GM18519 (cell line): ENCODE measurements around the gene AGAP1.
"Not testable (repeated sequence)": the region's sequence is repeated elsewhere in the genome, so short reads cannot be mapped to it uniquely, and the experiment has no call there.

Experiments used
- ATAC-seq: cut with Tn5 transposase; IDR thresholded peaks from one replicate; pipeline ENCODE4 v1.9.1; 2021; ENCODE audit warnings: mild to moderate bottlenecking, moderate library complexity; ENCODE audit not compliant: unreplicated experiment, low FRiP score

The AGAP1 gene

GRCh38 chr2:235945608-235946140, 451.8 kb downstream of the AGAP1 start:
- ATAC-seq, result no peak

GRCh38 chr2:235946590-235946989, 452.7 kb downstream of the AGAP1 start:
- ATAC-seq, result no peak

- not testable (repeated sequence) for ATAC-seq
Measured at GRCh38 chr2:235947055-235947454, 453.2 kb downstream of the AGAP1 start.

- ATAC-seq, result no peak
Measured at GRCh38 chr2:235949567-235950472, 456.0 kb downstream of the AGAP1 start.

DNA sequence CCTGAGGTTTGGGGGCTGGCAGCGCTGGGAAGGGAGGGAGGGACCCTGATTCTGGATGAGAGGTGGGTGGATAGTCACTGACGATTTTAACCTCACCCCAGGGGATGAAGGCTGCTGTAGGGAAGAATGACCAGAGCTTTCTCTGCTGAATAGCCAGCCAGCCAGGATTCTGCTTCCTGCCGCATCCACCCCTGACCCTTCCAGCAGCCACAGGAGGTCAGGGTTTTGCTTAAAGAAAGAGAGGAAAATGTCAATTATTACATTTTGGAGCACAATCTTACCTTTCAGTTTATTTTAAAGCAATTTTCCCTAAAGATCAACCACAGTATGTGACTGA, 456.6 kb downstream of the AGAP1 start:
- no peak for ATAC-seq

GRCh38 chr2:235951493-235951892, 457.6 kb downstream of the AGAP1 start:
- ATAC-seq, result no peak

GRCh38 chr2:235951982-235952381, 458.1 kb downstream of the AGAP1 start:
- ATAC-seq, result no peak

DNA sequence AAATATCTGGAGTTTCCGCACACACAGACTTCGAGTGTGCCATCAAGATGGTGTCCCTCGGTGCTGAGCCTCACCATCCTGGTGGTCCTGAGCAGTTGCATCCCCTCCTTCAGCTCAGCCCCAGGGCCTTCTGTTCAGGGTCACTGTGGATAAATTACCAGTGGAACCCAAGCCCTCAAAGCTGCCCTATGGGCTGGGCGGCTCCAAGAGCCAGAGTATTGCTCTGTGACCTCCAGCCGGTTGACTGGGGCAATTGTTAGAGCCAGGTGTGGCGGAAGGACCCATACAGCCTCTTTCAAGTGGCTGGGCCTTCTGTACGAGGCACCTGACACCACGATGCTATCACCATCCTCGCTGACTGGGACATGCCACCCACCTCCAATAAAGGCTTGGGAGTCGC, 458.9 kb downstream of the AGAP1 start:
- ATAC-seq, result no peak

- no peak for ATAC-seq
Measured at GRCh38 chr2:235954281-235954680, 460.4 kb downstream of the AGAP1 start.

- no peak for ATAC-seq
Measured at GRCh38 chr2:235954888-235955480, 461.1 kb downstream of the AGAP1 start.

GRCh38 chr2:235955664-235956063, 461.8 kb downstream of the AGAP1 start:
- ATAC-seq, result no peak

DNA sequence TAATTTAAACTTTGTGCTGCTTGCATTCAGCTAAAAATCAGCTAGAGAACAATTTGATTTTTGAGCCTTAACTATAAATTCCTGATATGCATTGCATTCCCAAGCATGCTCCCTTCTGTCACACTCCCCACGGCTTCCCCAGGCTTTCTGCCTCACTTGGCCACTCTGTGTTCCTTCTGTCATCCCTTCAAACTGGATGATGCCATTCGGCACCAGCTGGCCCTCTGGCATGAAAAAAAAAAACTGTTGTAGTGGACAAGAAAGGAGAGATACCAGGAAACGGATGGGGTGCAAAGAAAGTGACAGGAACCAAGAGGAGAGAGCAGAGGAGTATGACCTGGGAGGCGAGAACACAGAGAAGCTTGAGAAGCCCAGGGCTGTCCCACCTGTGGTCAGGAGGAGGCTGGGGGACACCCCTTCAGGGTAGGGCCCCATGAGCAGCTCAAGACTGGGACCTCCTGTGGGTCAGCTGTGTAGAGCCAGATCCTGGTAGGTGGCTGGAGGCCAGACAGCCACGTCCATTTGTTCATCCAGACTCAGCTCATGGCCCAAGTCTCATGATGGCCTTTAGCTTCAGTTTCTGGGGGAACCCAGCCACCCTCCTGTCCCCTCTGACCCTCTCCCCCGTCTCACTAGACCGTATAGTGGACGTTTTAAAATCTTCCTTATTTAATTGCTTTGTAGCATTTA, 462.6 kb downstream of the AGAP1 start:
- no peak for ATAC-seq

GRCh38 chr2:235957251-235957650, 463.4 kb downstream of the AGAP1 start:
- no peak for ATAC-seq

DNA sequence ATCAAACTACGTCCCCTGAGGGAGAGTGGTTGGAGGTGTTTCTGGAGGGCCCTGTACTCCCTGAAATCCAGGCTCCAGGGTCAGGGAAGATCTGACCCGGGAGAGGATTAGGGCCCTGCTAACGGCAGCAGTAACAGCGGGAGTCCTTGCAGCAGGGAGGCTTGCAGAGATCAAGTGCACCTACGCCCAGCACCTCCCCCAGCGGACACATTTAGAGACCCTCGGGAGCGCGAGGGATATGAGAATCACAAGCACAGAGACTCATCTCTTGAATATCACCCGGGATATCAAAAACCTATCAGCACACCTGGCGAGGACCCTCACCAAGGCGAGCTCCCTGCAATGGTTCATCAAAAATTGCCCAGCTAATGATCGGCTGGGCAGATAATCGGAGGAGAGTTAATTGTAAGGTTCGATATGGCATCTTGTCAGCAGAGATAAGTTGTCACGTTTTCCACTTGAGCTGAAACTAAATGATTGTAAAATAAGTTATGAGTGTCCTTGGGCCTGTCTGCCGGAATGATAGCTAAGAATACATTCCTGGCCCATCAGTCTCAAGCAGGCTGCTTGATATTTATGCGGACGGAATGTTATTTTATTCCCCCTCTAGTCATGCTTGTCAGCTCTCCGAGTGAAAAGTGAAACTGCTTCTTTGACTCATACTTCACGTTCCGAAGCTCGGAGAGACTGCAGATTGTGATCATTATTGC, 464.5 kb downstream of the AGAP1 start:
- no peak for ATAC-seq

DNA sequence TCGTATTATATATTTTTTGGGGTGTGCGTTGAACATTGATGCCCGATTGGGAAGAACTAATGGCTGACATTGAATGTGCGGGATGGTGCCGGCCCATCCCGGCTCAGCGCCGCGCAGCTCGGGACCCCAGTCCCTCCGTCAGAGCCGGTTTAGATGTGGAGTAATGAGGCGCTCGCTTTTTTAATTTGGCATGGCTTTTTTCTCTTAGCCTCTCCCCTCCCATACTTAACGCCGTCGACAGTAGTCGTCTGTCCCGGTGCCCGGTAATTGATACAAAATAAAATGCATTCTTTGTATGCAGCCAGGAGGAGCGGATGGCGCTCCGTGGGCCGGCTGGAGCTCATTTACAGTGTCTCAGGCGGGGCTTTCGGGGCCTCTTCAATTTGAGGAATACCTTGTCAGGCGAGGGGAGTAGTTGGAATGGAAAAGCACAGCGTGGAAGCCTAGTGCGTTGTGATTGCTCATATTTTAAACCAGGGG, 465.1 kb downstream of the AGAP1 start:
- no peak for ATAC-seq

GRCh38 chr2:235960011-235960715, 466.3 kb downstream of the AGAP1 start:
- ATAC-seq, result no peak

DNA sequence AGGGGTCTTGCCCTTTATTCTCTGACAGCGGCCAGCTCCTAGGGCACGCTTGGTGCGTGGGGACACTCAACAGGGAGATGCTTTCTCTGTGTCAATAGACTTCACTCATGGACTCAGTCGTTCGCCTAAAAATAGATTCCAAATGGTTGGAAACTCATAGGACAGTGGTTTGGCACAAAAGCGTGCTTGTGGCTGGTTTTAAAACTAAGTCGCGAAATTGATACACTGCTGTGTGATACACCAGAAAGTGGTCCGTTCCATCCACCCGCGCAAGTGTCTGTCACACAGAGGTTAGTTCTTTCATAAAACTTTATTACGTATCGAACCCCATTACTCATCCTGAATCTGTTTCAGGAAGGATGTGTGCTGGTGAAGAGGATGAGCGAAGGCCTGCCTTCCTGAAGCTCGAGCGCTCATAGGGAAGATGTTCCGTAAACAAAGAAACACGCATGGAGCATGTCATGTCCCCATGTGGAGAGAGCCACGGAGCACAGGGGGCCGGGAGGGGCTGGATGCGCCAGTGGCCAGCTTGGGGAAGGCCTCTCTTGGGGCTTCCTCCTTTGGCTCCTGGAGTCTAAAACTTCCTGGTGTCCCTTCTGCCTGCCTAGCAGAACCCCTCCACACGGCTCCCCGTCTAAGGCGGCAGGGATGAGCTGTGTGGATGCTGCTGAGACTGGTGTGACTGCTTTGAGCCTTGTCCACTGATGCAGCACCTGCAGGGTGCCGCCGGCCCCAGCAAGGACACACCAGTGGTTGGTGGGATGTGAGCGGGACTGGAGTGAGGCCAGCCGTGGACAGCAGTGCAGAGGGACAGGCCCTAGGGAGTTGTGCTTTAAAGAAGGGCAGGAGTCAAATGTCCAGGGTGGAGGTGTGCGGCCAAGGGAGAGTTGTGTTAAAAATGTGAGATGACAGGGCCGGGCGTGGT, 467.1 kb downstream of the AGAP1 start:
- ATAC-seq, result no peak

DNA sequence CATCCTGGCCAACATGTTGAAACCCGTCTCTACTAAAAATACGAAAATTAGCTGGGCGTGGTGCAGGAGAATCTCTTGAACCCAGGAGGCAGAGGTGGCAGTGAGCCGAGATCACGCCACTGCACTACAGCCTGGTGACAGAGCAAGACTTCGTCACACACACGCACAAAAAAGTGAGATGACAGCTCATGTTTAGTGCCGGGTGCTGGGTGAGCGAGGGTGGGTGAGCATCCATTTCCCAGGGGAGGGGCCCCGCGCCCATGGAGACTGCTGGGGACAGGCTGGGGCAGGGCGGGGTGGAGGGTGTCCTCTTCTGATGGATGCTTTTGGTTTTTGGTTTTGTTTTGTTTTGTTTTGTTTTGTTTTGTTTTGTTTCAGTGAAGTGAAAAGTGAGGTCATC, 467.9 kb downstream of the AGAP1 start:
- no peak for ATAC-seq
